Spleen (tissue), 7 donors: ENCODE measurements around the gene SLCO1A2.
A peak's percentile ranks its signal among the peaks of the same experiment; 100 is the strongest.

Source experiments
- CTCF ChIP-seq, 11 experiments: fragments of 200-600 bp in 7 of 11; fragments of 450-650 bp in 4 of 11; sonication (generic) in 4 of 11; IDR thresholded peaks in 8 of 11; conservative IDR thresholded peaks in 3 of 11; 1 replicate in 7 of 11; 2 replicates in 4 of 11; pipeline versions ENCODE4 v1.4.0 to v1.8.0; 2016 to 2021; ENCODE audit warnings: antibody characterized with exemption in 11 of 11, inconsistent platforms in 4 of 11, mild to moderate bottlenecking in 1 of 11
- POLR2A ChIP-seq, 3 donors: fragments of 450-650 bp; IDR thresholded peaks; one replicate each; pipeline ENCODE4 v1.5.1; 2017; ENCODE audit warnings: antibody characterized with exemption in 3 of 3, mild to moderate bottlenecking in 1 of 3
- POLR2AphosphoS5 ChIP-seq, 3 donors: sonication (generic); formaldehyde crosslinking; IDR thresholded peaks; one replicate each; pipeline ENCODE4 v1.5.1; 2017; ENCODE audit warnings: antibody characterized with exemption in 3 of 3
- donor health status: DM: no; HTN: no; CAD: no; lungs with moderate emphysema.
- donor health status: DM: no; HTN: no; CAD: no.
- donor health status: DM: no; HTN: no; CAD: no.

- no peak for TF ChIP-seq POLR2A (IDR thresholded peaks at IDR 0.05)
- peak in 10 of 11 experiments; percentile 7 to 71 (median 53) for TF ChIP-seq CTCF (IDR thresholded peaks at IDR 0.05 in 8 of 11, conservative IDR thresholded peaks at IDR 0.05 in 3 of 11)
- TF ChIP-seq POLR2AphosphoS5 (IDR thresholded peaks at IDR 0.05): no peak
Observed at GRCh38 chr12:21296751-21297406, 37.8 kb downstream of the SLCO1A2 start.
